ENCODE measurements around the gene NFRKB. TPM values are rescaled to one million over a fixed set of nuclear protein-coding genes. Genes with fewer than 3 reads are reported as not detected.

NFRKB gene
- total and polyA plus RNA-seq, 4 donors = 17.4 to 33.4 (median 26.9) TPM

GRCh38 chr11:129932381-129933067 lies 37.1 kb upstream of the NFRKB start:
- 96% methylated on average over 5 of the region's 7 CpGs for WGBS (ENCODE audit: insufficient coverage)
- no peaks in the 10 kb centered on the region for H3K4me1 ChIP-seq (ENCODE audit: control insufficient read depth, insufficient read depth, low read length)
- peaks cover 13% of the 10 kb centered on the region for H3K36me3 ChIP-seq (ENCODE audit: control insufficient read depth, insufficient read depth, low read length)
- H3K9me3 ChIP-seq (ENCODE audit: control insufficient read depth, insufficient read depth, low read length) = no peaks in the 10 kb centered on the region
- no peak for DNase-seq (ENCODE audit: low read depth in 4 of 6, low spot score in 6 of 6)
- H3K27me3 ChIP-seq (ENCODE audit: control insufficient read depth, insufficient read depth, low read length) = no peaks in the 10 kb centered on the region
- no peak overlapping the region for H3K4me3 ChIP-seq (ENCODE audit: low read depth, low read length)
- no peak overlapping the region for H3K27ac ChIP-seq (ENCODE audit: low read depth, low read length)

GRCh38 chr11:129930743-129931142 lies 35.4 kb upstream of the NFRKB start:
- no peak for DNase-seq (ENCODE audit: low read depth in 4 of 6, low spot score in 6 of 6)
- WGBS (ENCODE audit: insufficient coverage) = 90% methylated on average over 13 of the region's 13 CpGs
- H3K36me3 ChIP-seq (ENCODE audit: control insufficient read depth, insufficient read depth, low read length) = peaks cover 13% of the 10 kb centered on the region
- H3K27me3 ChIP-seq (ENCODE audit: control insufficient read depth, insufficient read depth, low read length) = no peaks in the 10 kb centered on the region
- no peaks in the 10 kb centered on the region for H3K4me1 ChIP-seq (ENCODE audit: control insufficient read depth, insufficient read depth, low read length)
- H3K27ac ChIP-seq (ENCODE audit: low read depth, low read length) = no peak overlapping the region
- no peak overlapping the region for H3K4me3 ChIP-seq (ENCODE audit: low read depth, low read length)
- H3K9me3 ChIP-seq (ENCODE audit: control insufficient read depth, insufficient read depth, low read length) = no peaks in the 10 kb centered on the region

- 82% methylated on average over 5 of the region's 6 CpGs for WGBS (ENCODE audit: insufficient coverage)
- no peaks in the 10 kb centered on the region for H3K27me3 ChIP-seq (ENCODE audit: control insufficient read depth, insufficient read depth, low read length)
- peaks cover 13% of the 10 kb centered on the region for H3K36me3 ChIP-seq (ENCODE audit: control insufficient read depth, insufficient read depth, low read length)
- no peaks in the 10 kb centered on the region for H3K4me1 ChIP-seq (ENCODE audit: control insufficient read depth, insufficient read depth, low read length)
- no peaks in the 10 kb centered on the region for H3K9me3 ChIP-seq (ENCODE audit: control insufficient read depth, insufficient read depth, low read length)
- no peak overlapping the region for H3K27ac ChIP-seq (ENCODE audit: low read depth, low read length)
- DNase-seq (ENCODE audit: low read depth in 4 of 6, low spot score in 6 of 6) = no peak
- no peak overlapping the region for H3K4me3 ChIP-seq (ENCODE audit: low read depth, low read length)
Observed at GRCh38 chr11:129930296-129930695, 34.9 kb upstream of the NFRKB start.

GRCh38 chr11:129929721-129930120 lies 34.3 kb upstream of the NFRKB start:
- no peaks in the 10 kb centered on the region for H3K9me3 ChIP-seq (ENCODE audit: control insufficient read depth, insufficient read depth, low read length)
- no peak for DNase-seq (ENCODE audit: low read depth in 4 of 6, low spot score in 6 of 6)
- H3K27ac ChIP-seq (ENCODE audit: low read depth, low read length) = no peak overlapping the region
- no peaks in the 10 kb centered on the region for H3K4me1 ChIP-seq (ENCODE audit: control insufficient read depth, insufficient read depth, low read length)
- H3K4me3 ChIP-seq (ENCODE audit: low read depth, low read length) = no peak overlapping the region
- H3K27me3 ChIP-seq (ENCODE audit: control insufficient read depth, insufficient read depth, low read length) = no peaks in the 10 kb centered on the region
- H3K36me3 ChIP-seq (ENCODE audit: control insufficient read depth, insufficient read depth, low read length) = peaks cover 13% of the 10 kb centered on the region
- no CpG with 5 or more reads among the region's 2 CpGs for WGBS (ENCODE audit: insufficient coverage)

- H3K27me3 ChIP-seq (ENCODE audit: control insufficient read depth, insufficient read depth, low read length) = no peaks in the 10 kb centered on the region
- H3K4me1 ChIP-seq (ENCODE audit: control insufficient read depth, insufficient read depth, low read length) = no peaks in the 10 kb centered on the region
- H3K9me3 ChIP-seq (ENCODE audit: control insufficient read depth, insufficient read depth, low read length) = no peaks in the 10 kb centered on the region
- no peak overlapping the region for H3K27ac ChIP-seq (ENCODE audit: low read depth, low read length)
- DNase-seq (ENCODE audit: low read depth in 4 of 6, low spot score in 6 of 6) = no peak
- no peak overlapping the region for H3K4me3 ChIP-seq (ENCODE audit: low read depth, low read length)
- 100% methylated on average over 2 of the region's 3 CpGs for WGBS (ENCODE audit: insufficient coverage)
- peaks cover 13% of the 10 kb centered on the region for H3K36me3 ChIP-seq (ENCODE audit: control insufficient read depth, insufficient read depth, low read length)
Observed at GRCh38 chr11:129928923-129929692, 33.7 kb upstream of the NFRKB start.

- peaks cover 16% of the 10 kb centered on the region for H3K36me3 ChIP-seq (ENCODE audit: control insufficient read depth, insufficient read depth, low read length)
- no CpG with 5 or more reads among the region's 5 CpGs for WGBS (ENCODE audit: insufficient coverage)
- H3K4me3 ChIP-seq (ENCODE audit: low read depth, low read length) = no peak overlapping the region
- no peaks in the 10 kb centered on the region for H3K27me3 ChIP-seq (ENCODE audit: control insufficient read depth, insufficient read depth, low read length)
- no peak for DNase-seq (ENCODE audit: low read depth in 4 of 6, low spot score in 6 of 6)
- no peak overlapping the region for H3K27ac ChIP-seq (ENCODE audit: low read depth, low read length)
- H3K4me1 ChIP-seq (ENCODE audit: control insufficient read depth, insufficient read depth, low read length) = peaks cover 3% of the 10 kb centered on the region
- no peaks in the 10 kb centered on the region for H3K9me3 ChIP-seq (ENCODE audit: control insufficient read depth, insufficient read depth, low read length)
Observed at GRCh38 chr11:129922674-129923073, 27.3 kb upstream of the NFRKB start.

GRCh38 chr11:129918361-129918760 lies 23.0 kb upstream of the NFRKB start:
- H3K27ac ChIP-seq (ENCODE audit: low read depth, low read length) = no peak overlapping the region
- H3K36me3 ChIP-seq (ENCODE audit: control insufficient read depth, insufficient read depth, low read length) = peaks cover 31% of the 10 kb centered on the region
- H3K4me3 ChIP-seq (ENCODE audit: low read depth, low read length) = no peak overlapping the region
- no peaks in the 10 kb centered on the region for H3K9me3 ChIP-seq (ENCODE audit: control insufficient read depth, insufficient read depth, low read length)
- no peaks in the 10 kb centered on the region for H3K27me3 ChIP-seq (ENCODE audit: control insufficient read depth, insufficient read depth, low read length)
- 93% methylated on average over 14 of the region's 22 CpGs for WGBS (ENCODE audit: insufficient coverage)
- H3K4me1 ChIP-seq (ENCODE audit: control insufficient read depth, insufficient read depth, low read length) = peaks cover under 1% of the 10 kb centered on the region
- no peak for DNase-seq (ENCODE audit: low read depth in 4 of 6, low spot score in 6 of 6)

GRCh38 chr11:129917231-129917630 lies 21.9 kb upstream of the NFRKB start:
- H3K4me1 ChIP-seq (ENCODE audit: control insufficient read depth, insufficient read depth, low read length) = no peaks in the 10 kb centered on the region
- no peak for DNase-seq (ENCODE audit: low read depth in 4 of 6, low spot score in 6 of 6)
- H3K9me3 ChIP-seq (ENCODE audit: control insufficient read depth, insufficient read depth, low read length) = no peaks in the 10 kb centered on the region
- H3K27me3 ChIP-seq (ENCODE audit: control insufficient read depth, insufficient read depth, low read length) = no peaks in the 10 kb centered on the region
- WGBS (ENCODE audit: insufficient coverage) = 90% methylated on average over 2 of the region's 2 CpGs
- H3K4me3 ChIP-seq (ENCODE audit: low read depth, low read length) = no peak overlapping the region
- H3K36me3 ChIP-seq (ENCODE audit: control insufficient read depth, insufficient read depth, low read length) = peaks cover 36% of the 10 kb centered on the region
- no peak overlapping the region for H3K27ac ChIP-seq (ENCODE audit: low read depth, low read length)

GRCh38 chr11:129911298-129911697 lies 15.9 kb upstream of the NFRKB start:
- 86% methylated on average over 2 of the region's 3 CpGs for WGBS (ENCODE audit: insufficient coverage)
- H3K4me1 ChIP-seq (ENCODE audit: control insufficient read depth, insufficient read depth, low read length) = no peaks in the 10 kb centered on the region
- no peak overlapping the region for H3K27ac ChIP-seq (ENCODE audit: low read depth, low read length)
- no peak overlapping the region for H3K4me3 ChIP-seq (ENCODE audit: low read depth, low read length)
- peaks cover 46% of the 10 kb centered on the region for H3K36me3 ChIP-seq (ENCODE audit: control insufficient read depth, insufficient read depth, low read length)
- H3K27me3 ChIP-seq (ENCODE audit: control insufficient read depth, insufficient read depth, low read length) = no peaks in the 10 kb centered on the region
- DNase-seq (ENCODE audit: low read depth in 4 of 6, low spot score in 6 of 6) = no peak
- H3K9me3 ChIP-seq (ENCODE audit: control insufficient read depth, insufficient read depth, low read length) = no peaks in the 10 kb centered on the region

- H3K27me3 ChIP-seq (ENCODE audit: control insufficient read depth, insufficient read depth, low read length) = no peaks in the 10 kb centered on the region
- peaks cover 44% of the 10 kb centered on the region for H3K36me3 ChIP-seq (ENCODE audit: control insufficient read depth, insufficient read depth, low read length)
- WGBS (ENCODE audit: insufficient coverage) = 84% methylated on average over 5 of the region's 7 CpGs
- no peak for DNase-seq (ENCODE audit: low read depth in 4 of 6, low spot score in 6 of 6)
- H3K9me3 ChIP-seq (ENCODE audit: control insufficient read depth, insufficient read depth, low read length) = no peaks in the 10 kb centered on the region
- H3K4me1 ChIP-seq (ENCODE audit: control insufficient read depth, insufficient read depth, low read length) = no peaks in the 10 kb centered on the region
- no peak overlapping the region for H3K27ac ChIP-seq (ENCODE audit: low read depth, low read length)
- H3K4me3 ChIP-seq (ENCODE audit: low read depth, low read length) = no peak overlapping the region
Observed at GRCh38 chr11:129910360-129910759, 15.0 kb upstream of the NFRKB start.

Data from spinal cord (tissue), 10 donors.